ENCODE measurements around the gene TOX2.

The TOX2 gene

GRCh38 chr20:43914311-43915210 lies at the start of gene TOX2:
TOX2 (plus strand) TSS chr20:43914852; CDS start chr20:43914892, 40 bp downstream.
- TF ChIP-seq EZH2phosphoT487 (IDR thresholded peaks at IDR 0.05; ENCODE audit: borderline replicate concordance, low read length): no peak
- no peak for TF ChIP-seq CTCF (IDR thresholded peaks at IDR 0.05; ENCODE audit: low read depth, low read length, poor library complexity, severe bottlenecking)

DNA sequence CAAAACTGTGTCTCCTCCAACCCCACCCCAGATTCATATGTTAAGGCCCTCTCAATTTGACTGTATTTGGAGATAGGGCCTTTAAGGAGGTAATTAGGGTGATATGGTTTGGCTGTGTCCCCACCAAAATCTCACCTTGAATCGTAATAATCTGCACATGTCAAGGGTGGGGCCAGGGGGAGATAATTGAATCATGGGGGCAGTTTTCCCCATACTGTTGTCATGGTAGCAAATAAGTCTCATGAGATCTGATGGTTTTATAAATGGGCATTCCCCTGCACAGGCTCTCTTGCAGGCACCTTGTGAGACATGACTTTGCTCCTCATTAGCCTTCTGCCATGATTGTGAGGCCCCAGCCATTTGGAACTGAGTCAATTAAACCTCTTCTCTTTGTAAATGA lies 46.6 kb upstream of the TOX2 start:
- no peaks in the 10 kb centered on the region for H3K9me3 ChIP-seq (ENCODE audit: control insufficient read depth, insufficient read depth, low read length)
- no peaks in the 10 kb centered on the region for H3K4me1 ChIP-seq (ENCODE audit: control insufficient read depth, low read length)
- no peaks in the 10 kb centered on the region for H3K27me3 ChIP-seq (ENCODE audit: control insufficient read depth, low read length)
- no peak for TF ChIP-seq CTCF (IDR thresholded peaks at IDR 0.05; ENCODE audit: low read depth, low read length, poor library complexity, severe bottlenecking)
- no peaks in the 10 kb centered on the region for H3K79me2 ChIP-seq (ENCODE audit: control insufficient read depth, low read length)
- no peaks in the 10 kb centered on the region for H4K20me1 ChIP-seq (ENCODE audit: control insufficient read depth, insufficient read depth, low read depth, low read length)
- no peak overlapping the region for H3K4me3 ChIP-seq (ENCODE audit: low read length)
- no peaks in the 10 kb centered on the region for H3F3A ChIP-seq (ENCODE audit: control insufficient read depth, insufficient read depth)
- H3K4me2 ChIP-seq (ENCODE audit: low read length): no peak overlapping the region
- H3K36me3 ChIP-seq (ENCODE audit: control insufficient read depth, low read length): no peaks in the 10 kb centered on the region
- H3K27ac ChIP-seq (ENCODE audit: low read depth, low read length): no peak overlapping the region
- no peaks in the 10 kb centered on the region for H3K9me2 ChIP-seq (replicated peaks; ENCODE audit: control insufficient read depth, low read length)

More at GRCh38 chr20:43914311-43915210, at the start of gene TOX2:
- H3K27me3 ChIP-seq (ENCODE audit: control insufficient read depth, low read length): peaks cover 30% of the 10 kb centered on the region
- H3K4me2 ChIP-seq (ENCODE audit: low read length): no peak within 1 kb of the TSS
- H3K79me2 ChIP-seq (ENCODE audit: control insufficient read depth, low read length): no peaks in the 10 kb centered on the region
- H3K4me3 ChIP-seq (ENCODE audit: low read length): no peak within 1 kb of the TSS
- no peaks in the 10 kb centered on the region for H3K36me3 ChIP-seq (ENCODE audit: control insufficient read depth, low read length)
- no peaks in the 10 kb centered on the region for H3K4me1 ChIP-seq (ENCODE audit: control insufficient read depth, low read length)
- no peaks in the 10 kb centered on the region for H3K9me3 ChIP-seq (ENCODE audit: control insufficient read depth, insufficient read depth, low read length)
- no peaks in the 10 kb centered on the region for H3K9me2 ChIP-seq (replicated peaks; ENCODE audit: control insufficient read depth, low read length)
- H3F3A ChIP-seq (ENCODE audit: control insufficient read depth, insufficient read depth): no peaks in the 10 kb centered on the region
- no peak within 1 kb of the TSS for H3K27ac ChIP-seq (ENCODE audit: low read depth, low read length)
- H4K20me1 ChIP-seq (ENCODE audit: control insufficient read depth, insufficient read depth, low read depth, low read length): no peaks in the 10 kb centered on the region

- Histone ChIP-seq H3K4me1 (ENCODE audit: control insufficient read depth, low read length) (no peaks in the 10 kb centered on the region), H3F3A (ENCODE audit: control insufficient read depth, insufficient read depth) (no peaks in the 10 kb centered on the region), H3K27ac (ENCODE audit: low read depth, low read length) (no peak overlapping the region), H3K36me3 (ENCODE audit: control insufficient read depth, low read length) (no peaks in the 10 kb centered on the region), H3K79me2 (ENCODE audit: control insufficient read depth, low read length) (no peaks in the 10 kb centered on the region), H3K27me3 (ENCODE audit: control insufficient read depth, low read length) (no peaks in the 10 kb centered on the region), H3K9me2 (replicated peaks; ENCODE audit: control insufficient read depth, low read length) (no peaks in the 10 kb centered on the region), H3K4me2 (ENCODE audit: low read length) (no peak overlapping the region), H3K4me3 (ENCODE audit: low read length) (no peak overlapping the region), H3K9me3 (ENCODE audit: control insufficient read depth, insufficient read depth, low read length) (no peaks in the 10 kb centered on the region), H4K20me1 (ENCODE audit: control insufficient read depth, insufficient read depth, low read depth, low read length) (no peaks in the 10 kb centered on the region)
- TF ChIP-seq CTCF (IDR thresholded peaks at IDR 0.05; ENCODE audit: low read depth, low read length, poor library complexity, severe bottlenecking) (no peak), EZH2phosphoT487 (IDR thresholded peaks at IDR 0.05; ENCODE audit: borderline replicate concordance, low read length) (no peak)
These were observed 44.2 kb upstream of the TOX2 start for GRCh38 chr20:43870484-43870883.
